Measurements from ENCODE around the gene ANKRD10.

The ANKRD10 gene

GRCh38 chr13:110915057-110915873 lies at the start of gene ANKRD10:
Gene ANKRD10, minus strand, starts transcription at chr13:110915069. Its CDS starts 135 bp downstream, at chr13:110914934.
- ATAC-seq (ENCODE audit: low read depth), result peak; percentile 82
- peak; percentile 92 for TF ChIP-seq CTCF (IDR thresholded peaks at IDR 0.05; ENCODE audit: poor library complexity, severe bottlenecking)

DNA sequence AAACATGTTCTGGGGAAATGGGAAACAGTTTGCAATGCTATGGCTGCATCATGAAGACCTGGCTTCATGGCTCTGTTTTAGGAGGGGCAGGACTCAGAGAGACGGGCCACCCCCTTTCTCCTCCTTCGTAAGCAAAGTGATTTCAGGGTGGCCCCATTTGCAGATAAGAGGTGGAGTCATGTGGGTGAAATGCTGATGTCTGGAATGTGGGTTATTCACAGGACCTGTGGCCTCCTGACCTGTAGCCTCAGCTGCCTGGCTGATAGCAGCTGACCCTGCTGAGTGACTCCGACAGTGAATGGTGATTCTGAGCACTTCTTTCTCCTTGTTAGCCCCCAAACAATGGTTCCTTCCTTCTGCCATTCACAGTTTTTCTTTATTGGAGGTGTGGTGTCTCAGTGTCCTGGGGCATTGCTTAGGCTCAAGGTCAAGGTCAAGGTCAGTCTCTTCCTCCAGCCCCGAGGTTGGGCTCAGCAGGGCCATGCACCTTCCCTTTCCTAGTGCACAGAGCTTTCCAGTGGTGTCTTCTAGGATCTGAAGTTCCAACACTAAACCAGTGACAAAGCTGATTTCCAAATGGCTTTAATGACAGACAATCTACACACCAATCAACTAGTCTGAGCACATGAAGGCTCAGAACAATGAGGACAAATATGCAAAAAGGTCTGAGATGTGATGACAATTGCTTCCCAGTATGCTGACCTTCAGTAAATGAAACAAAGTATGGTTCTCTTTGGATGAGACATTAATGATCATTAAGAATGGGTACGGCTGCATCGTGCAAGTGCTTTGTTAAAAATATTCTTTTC lies 49.6 kb upstream of the ANKRD10 start:
- Histone ChIP-seq H3K36me3 (ENCODE audit: low read depth) (no peaks in the 10 kb centered on the region), H3K27ac (ENCODE audit: poor library complexity, severe bottlenecking) (peak overlapping the region; percentile 71), H3K9me3 (ENCODE audit: severe bottlenecking) (no peaks in the 10 kb centered on the region), H3K4me1 (ENCODE audit: insufficient read depth, poor library complexity, severe bottlenecking) (peaks cover 21% of the 10 kb centered on the region), H3K4me3 (ENCODE audit: severe bottlenecking) (no peak overlapping the region), H3K27me3 (ENCODE audit: insufficient read depth, poor library complexity, severe bottlenecking) (no peaks in the 10 kb centered on the region)
- ATAC-seq (ENCODE audit: low read depth) (no peak), DNase-seq (ENCODE audit: low spot score) (no peak)
- no peak for TF ChIP-seq CTCF (IDR thresholded peaks at IDR 0.05; ENCODE audit: poor library complexity, severe bottlenecking)

More at GRCh38 chr13:110915057-110915873, at the start of gene ANKRD10:
- Histone ChIP-seq H3K4me1 (ENCODE audit: insufficient read depth, poor library complexity, severe bottlenecking) (peaks cover 23% of the 10 kb centered on the region), H3K9me3 (ENCODE audit: severe bottlenecking) (no peaks in the 10 kb centered on the region), H3K27ac (ENCODE audit: poor library complexity, severe bottlenecking) (peak within 1 kb of the TSS; percentile 91), H3K27me3 (ENCODE audit: insufficient read depth, poor library complexity, severe bottlenecking) (no peaks in the 10 kb centered on the region), H3K36me3 (ENCODE audit: low read depth) (peaks cover 13% of the 10 kb centered on the region; the same call in 1 of the 2 replicates), H3K4me3 (ENCODE audit: severe bottlenecking) (peak within 1 kb of the TSS; percentile 98)
- DNase-seq (ENCODE audit: low spot score), result peak; percentile 98

GRCh38 chr13:110963554-110963970 lies 48.7 kb upstream of the ANKRD10 start:
- Histone ChIP-seq H3K36me3 (ENCODE audit: low read depth) (no peaks in the 10 kb centered on the region), H3K9me3 (ENCODE audit: severe bottlenecking) (no peaks in the 10 kb centered on the region), H3K27me3 (ENCODE audit: insufficient read depth, poor library complexity, severe bottlenecking) (no peaks in the 10 kb centered on the region), H3K27ac (ENCODE audit: poor library complexity, severe bottlenecking) (no peak overlapping the region), H3K4me1 (ENCODE audit: insufficient read depth, poor library complexity, severe bottlenecking) (peaks cover 21% of the 10 kb centered on the region), H3K4me3 (ENCODE audit: severe bottlenecking) (no peak overlapping the region)
- TF ChIP-seq CTCF (IDR thresholded peaks at IDR 0.05; ENCODE audit: poor library complexity, severe bottlenecking), result no peak
- DNase-seq (ENCODE audit: low spot score) (no peak), ATAC-seq (ENCODE audit: low read depth) (no peak)

DNA sequence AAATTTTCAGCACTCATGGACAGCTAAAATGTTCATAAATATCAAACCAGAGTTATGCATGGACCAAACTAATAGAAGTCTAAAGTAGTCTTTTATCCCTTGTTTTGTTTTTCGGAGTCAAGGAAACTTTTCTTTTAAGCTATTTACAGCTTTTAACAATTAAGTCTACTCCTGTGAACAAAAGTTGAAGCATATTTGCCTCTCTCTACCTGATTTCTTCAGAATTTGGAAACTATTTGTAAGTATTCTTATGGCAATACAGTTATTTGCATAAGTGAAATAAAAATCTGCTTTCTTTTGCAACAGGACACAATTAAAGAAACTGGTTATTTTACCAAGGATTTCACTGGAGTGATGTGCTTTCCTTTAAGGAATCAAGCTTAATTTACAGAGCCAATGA lies 47.1 kb upstream of the ANKRD10 start:
- ATAC-seq (ENCODE audit: low read depth), result no peak
- TF ChIP-seq CTCF (IDR thresholded peaks at IDR 0.05; ENCODE audit: poor library complexity, severe bottlenecking), result no peak
- no peak overlapping the region for H3K27ac ChIP-seq (ENCODE audit: poor library complexity, severe bottlenecking)
- H3K4me3 ChIP-seq (ENCODE audit: severe bottlenecking), result no peak overlapping the region
- H3K36me3 ChIP-seq (ENCODE audit: low read depth), result no peaks in the 10 kb centered on the region
- peaks cover 3% of the 10 kb centered on the region for H3K9me3 ChIP-seq (ENCODE audit: severe bottlenecking)
- peaks cover 16% of the 10 kb centered on the region for H3K4me1 ChIP-seq (ENCODE audit: insufficient read depth, poor library complexity, severe bottlenecking)
- H3K27me3 ChIP-seq (ENCODE audit: insufficient read depth, poor library complexity, severe bottlenecking), result no peaks in the 10 kb centered on the region
- DNase-seq (ENCODE audit: low spot score), result no peak

Data from RWPE2 (cell line).